A673 (cell line): ENCODE measurements around the gene TTC19. TPM values are rescaled to one million over a fixed set of nuclear protein-coding genes. Genes with fewer than 3 reads are reported as not detected.

ENCODE experiments used
- BruUV-seq: library from RNA; stranded (reverse); fragments of 400-500 nt; replicated peaks from 2 replicates; lab custom pipeline; 2021; lab: Mats Ljungman, UMichigan
- CTCF ChIA-PET: fragments of 300-600 bp; sonication (Branson Sonifier 250); formaldehyde crosslinking; loops from one replicate; lab custom pipeline; 2022; ENCODE audit warnings: antibody characterized with exemption; lab: Charles Lee
- POLR2A ChIA-PET: fragments of 300-600 bp; sonication (Branson Sonifier 250); formaldehyde crosslinking; loops from one replicate; lab custom pipeline; 2022; ENCODE audit warnings: antibody characterized with exemption; ENCODE audit not compliant: low non-redundant PET; lab: Charles Lee
- DNase-seq: peaks from one replicate; pipeline ENCODE4 v3.0.0-alpha.2; 2015; ENCODE audit warnings: low spot score
- H3K27ac ChIP-seq: fragments of 200-600 bp; sonication (generic); 2 replicates; pipeline ENCODE4 v1.5.1; 2016; ENCODE audit warnings: mixed run types, low read depth, mild to moderate bottlenecking, mixed read lengths, antibody characterized with exemption, low read length; ENCODE audit not compliant: poor library complexity, severe bottlenecking
- H3K27me3 ChIP-seq: fragments of 200-600 bp; sonication (generic); replicated peaks from 2 replicates; pipeline ENCODE4 v1.6.1; 2017; ENCODE audit warnings: mixed run types, low read depth, mild to moderate bottlenecking, mixed read lengths, antibody characterized with exemption, low read length; ENCODE audit not compliant: insufficient read depth, poor library complexity
- H3K36me3 ChIP-seq: fragments of 200-600 bp; sonication (generic); 2 replicates; pipeline ENCODE4 v1.6.1; 2016; ENCODE audit warnings: mixed run types, mild to moderate bottlenecking, mixed read lengths, antibody characterized with exemption, low read length; ENCODE audit not compliant: insufficient read depth, poor library complexity, severe bottlenecking
- H3K4me1 ChIP-seq: fragments of 200-600 bp; sonication (generic); 2 replicates; pipeline ENCODE4 v1.6.1; 2017; ENCODE audit warnings: mixed run types, mild to moderate bottlenecking, mixed read lengths, antibody characterized with exemption, low read length; ENCODE audit not compliant: insufficient read depth, poor library complexity, severe bottlenecking
- H3K4me3 ChIP-seq: fragments of 200-600 bp; sonication (generic); 2 replicates; pipeline ENCODE4 v1.5.1; 2016; ENCODE audit warnings: low read depth, mixed run types, mild to moderate bottlenecking, mixed read lengths, low read length; ENCODE audit not compliant: poor library complexity, severe bottlenecking
- H3K9me3 ChIP-seq: fragments of 200-600 bp; sonication (generic); 2 replicates; pipeline ENCODE4 v1.6.1; 2016; ENCODE audit warnings: mixed run types, low read depth, mild to moderate bottlenecking, mixed read lengths, antibody characterized with exemption, low read length; ENCODE audit not compliant: poor library complexity, severe bottlenecking
- EZH2 ChIP-seq: fragments of 200-600 bp; sonication (generic); IDR thresholded peaks from 2 replicates; pipeline ENCODE4 v1.6.1; 2017; ENCODE audit warnings: borderline replicate concordance, low read depth, mild to moderate bottlenecking, mixed read lengths, antibody characterized with exemption, low read length; ENCODE audit not compliant: poor library complexity, severe bottlenecking
- intact Hi-C: fragments of 100-400 bp; cut with micrococcal nuclease; formaldehyde crosslinking; loops from one replicate; pipeline ENCODE4 v1.10.0; 2022; ENCODE audit not compliant: unreplicated experiment
- total RNA-seq: library from RNA; stranded (reverse); gene quantifications from 2 replicates; pipeline ENCODE4 v1.2.3, GENCODE V29; 2021
- TF ChIP-seq, protein P1 (sequence below): fragments of 300-800, 200-600 bp; sonication (generic); conservative IDR thresholded peaks from 2 replicates; pipeline ENCODE4 v1.5.1; 2017; ENCODE audit warnings: low read depth, mild to moderate bottlenecking, antibody characterized with exemption, low read length, moderate library complexity, mixed read lengths

TTC19 gene
- total RNA-seq, 1 experiment from 2014 or later, result 44.5 TPM

DNA sequence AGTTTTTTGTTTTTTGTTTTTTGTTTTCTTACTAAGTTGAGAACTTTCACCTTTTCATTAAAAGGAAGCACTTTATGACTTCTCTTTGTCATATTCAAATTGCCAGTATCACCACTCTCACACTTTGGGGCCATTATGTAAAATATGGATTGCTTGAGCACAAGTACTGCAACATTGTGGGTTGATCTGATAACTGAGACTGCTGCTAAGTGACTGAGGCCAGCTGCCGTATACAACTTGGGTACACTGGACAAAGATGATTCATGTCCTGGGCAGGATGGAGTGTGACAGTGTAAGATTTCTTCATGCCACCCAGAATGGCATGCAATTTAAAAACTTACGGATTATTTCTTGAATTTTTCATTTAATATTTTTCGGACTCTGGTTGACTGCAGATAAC, 7.8 kb downstream of the TTC19 start:
- Histone ChIP-seq H3K36me3 (peaks cover 71% of the 10 kb centered on the region), H3K4me1 (no peaks in the 10 kb centered on the region), H3K4me3 (no peak overlapping the region), H3K9me3 (no peaks in the 10 kb centered on the region), H3K27me3 (no peaks in the 10 kb centered on the region), H3K27ac (peak overlapping the region; percentile 2)
- TF ChIP-seq EZH2, result no peak
- TF ChIP-seq, protein P1, sequence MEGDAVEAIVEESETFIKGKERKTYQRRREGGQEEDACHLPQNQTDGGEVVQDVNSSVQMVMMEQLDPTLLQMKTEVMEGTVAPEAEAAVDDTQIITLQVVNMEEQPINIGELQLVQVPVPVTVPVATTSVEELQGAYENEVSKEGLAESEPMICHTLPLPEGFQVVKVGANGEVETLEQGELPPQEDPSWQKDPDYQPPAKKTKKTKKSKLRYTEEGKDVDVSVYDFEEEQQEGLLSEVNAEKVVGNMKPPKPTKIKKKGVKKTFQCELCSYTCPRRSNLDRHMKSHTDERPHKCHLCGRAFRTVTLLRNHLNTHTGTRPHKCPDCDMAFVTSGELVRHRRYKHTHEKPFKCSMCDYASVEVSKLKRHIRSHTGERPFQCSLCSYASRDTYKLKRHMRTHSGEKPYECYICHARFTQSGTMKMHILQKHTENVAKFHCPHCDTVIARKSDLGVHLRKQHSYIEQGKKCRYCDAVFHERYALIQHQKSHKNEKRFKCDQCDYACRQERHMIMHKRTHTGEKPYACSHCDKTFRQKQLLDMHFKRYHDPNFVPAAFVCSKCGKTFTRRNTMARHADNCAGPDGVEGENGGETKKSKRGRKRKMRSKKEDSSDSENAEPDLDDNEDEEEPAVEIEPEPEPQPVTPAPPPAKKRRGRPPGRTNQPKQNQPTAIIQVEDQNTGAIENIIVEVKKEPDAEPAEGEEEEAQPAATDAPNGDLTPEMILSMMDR, result no peak
- ChIA-PET CTCF (no interaction called here), POLR2A (no interaction called here)
- intact Hi-C loops, result no loop called here
- DNase-seq, result no peak
- no TSS peak for BruUV-seq

DNA sequence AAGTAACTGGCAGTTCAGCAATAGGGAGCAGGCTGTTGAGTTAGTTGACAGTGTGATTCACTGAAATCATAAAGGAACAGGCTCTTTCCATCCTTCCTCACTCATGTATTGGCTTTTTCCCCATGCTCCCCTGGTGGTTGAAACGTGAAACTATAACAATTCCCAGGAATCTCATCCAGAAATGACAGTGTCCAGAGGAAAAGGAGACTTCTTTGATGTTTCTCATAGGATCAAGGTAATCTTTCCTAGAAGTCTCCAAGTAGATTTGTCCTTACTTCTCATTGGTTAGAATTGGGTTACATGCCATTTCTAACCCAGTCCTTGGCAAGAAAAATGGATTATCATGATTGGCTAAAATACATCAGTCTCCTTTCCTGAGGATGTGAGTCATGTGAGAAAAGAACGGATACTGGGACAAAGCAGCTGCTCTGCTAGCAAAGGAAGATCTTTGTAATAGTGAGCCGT, 14.4 kb downstream of the TTC19 start:
- BruUV-seq, result no TSS peak
- Histone ChIP-seq H3K27ac (no peak overlapping the region), H3K36me3 (peaks cover 43% of the 10 kb centered on the region), H3K4me3 (no peak overlapping the region), H3K27me3 (no peaks in the 10 kb centered on the region), H3K9me3 (no peaks in the 10 kb centered on the region), H3K4me1 (no peaks in the 10 kb centered on the region)
- peak; percentile 57 for DNase-seq
- CTCF ChIA-PET, result no interaction called here
- intact Hi-C loops, result no loop called here
- TF ChIP-seq, protein P1, result peak; percentile 58
- TF ChIP-seq EZH2, result no peak
- POLR2A ChIA-PET, result no interaction called here

DNA sequence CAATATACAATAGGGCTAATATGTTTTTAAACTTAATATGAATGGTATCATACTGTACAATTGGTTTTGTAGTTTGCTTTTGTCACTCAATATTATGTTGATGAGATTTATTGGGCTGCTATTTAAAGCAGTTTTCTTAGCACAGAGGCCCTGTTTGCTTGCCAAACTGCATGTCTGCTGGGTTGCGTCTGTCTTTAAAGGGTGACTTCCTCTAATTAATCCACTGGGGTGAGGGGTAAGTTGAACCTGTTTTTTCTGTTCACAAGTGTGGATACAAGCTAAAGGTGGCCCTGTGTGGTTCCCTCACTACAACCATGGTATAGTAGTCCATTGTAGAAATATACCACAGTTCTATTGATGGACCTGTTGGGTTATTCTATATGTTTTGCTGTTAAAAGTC, 19.7 kb downstream of the TTC19 start:
- DNase-seq, result no peak
- Histone ChIP-seq H3K27ac (no peak overlapping the region), H3K36me3 (peaks cover 42% of the 10 kb centered on the region), H3K4me1 (no peaks in the 10 kb centered on the region), H3K9me3 (no peaks in the 10 kb centered on the region), H3K27me3 (no peaks in the 10 kb centered on the region), H3K4me3 (no peak overlapping the region)
- intact Hi-C loops, result no loop called here
- ChIA-PET CTCF (no interaction called here), POLR2A (no interaction called here)
- no TSS peak for BruUV-seq
- TF ChIP-seq, protein P1, result no peak
- TF ChIP-seq EZH2, result no peak
